HepG2 (cell line): ENCODE data around the gene CARD19. TPM values are rescaled to one million over a fixed set of nuclear protein-coding genes. Genes with fewer than 3 reads are reported as not detected.

ENCODE experiments used
- GATAD2A ChIP-seq: IDR thresholded peaks from 2 replicates; pipeline ENCODE4 v1.6.1; 2016
- HMG20A ChIP-seq: IDR thresholded peaks from 2 replicates; pipeline ENCODE4 v1.6.1; 2016; ENCODE audit warnings: borderline replicate concordance
- KLF12 ChIP-seq: sonication (generic); formaldehyde crosslinking; IDR thresholded peaks from 2 replicates; pipeline ENCODE4 v1.4.0; 2020; ENCODE audit warnings: missing genetic modification reagents, borderline replicate concordance
- MXI1 ChIP-seq: IDR thresholded peaks from 3 replicates; pipeline ENCODE4 v1.6.1; 2012; ENCODE audit warnings: low read depth, low read length, inconsistent platforms, borderline replicate concordance
- RXRA ChIP-seq: sonication (generic); formaldehyde crosslinking; IDR thresholded peaks from 2 replicates; pipeline ENCODE4 v1.5.1; 2020; ENCODE audit warnings: missing genetic modification reagents
- SALL2 ChIP-seq: sonication (generic); formaldehyde crosslinking; IDR thresholded peaks from 2 replicates; pipeline ENCODE4 v1.8.1; 2023; ENCODE audit warnings: mild to moderate bottlenecking, missing genetic modification reagents, inconsistent platforms
- SAP130 ChIP-seq: IDR thresholded peaks from 2 replicates; pipeline ENCODE4 v1.6.1; 2016; ENCODE audit warnings: low read depth
- SIN3A ChIP-seq: IDR thresholded peaks from 2 replicates; pipeline ENCODE4 v1.6.1; 2011; ENCODE audit warnings: low read depth, mild to moderate bottlenecking, control low read depth, low read length, borderline replicate concordance
- SRSF9 ChIP-seq: fragments of 200-400 bp; formaldehyde crosslinking; IDR thresholded peaks from 2 replicates; pipeline ENCODE4 v1.6.1; 2018; ENCODE audit warnings: borderline replicate concordance, mild to moderate bottlenecking, low read depth, low read length; ENCODE audit not compliant: insufficient read depth, poor library complexity, severe bottlenecking
- ZBTB34 ChIP-seq: sonication (generic); formaldehyde crosslinking; IDR thresholded peaks from 2 replicates; pipeline ENCODE4 v1.8.0; 2022; ENCODE audit warnings: mild to moderate bottlenecking, missing genetic modification reagents
- ZFP41 ChIP-seq: sonication (generic); formaldehyde crosslinking; IDR thresholded peaks from 2 replicates; pipeline ENCODE4 v1.4.0; 2020; ENCODE audit warnings: mild to moderate bottlenecking, missing genetic modification reagents, borderline replicate concordance
- ZMAT5 ChIP-seq: sonication (generic); formaldehyde crosslinking; IDR thresholded peaks from 2 replicates; pipeline ENCODE4 v1.5.0; 2020; ENCODE audit warnings: mild to moderate bottlenecking, low read depth, missing genetic modification reagents, borderline replicate concordance
- ZNF616 ChIP-seq: sonication (generic); formaldehyde crosslinking; IDR thresholded peaks from 2 replicates; pipeline ENCODE4 v1.5.0; 2020; ENCODE audit warnings: low read depth, mild to moderate bottlenecking, missing genetic modification reagents
- polyA plus RNA-seq, 8 experiments: library from polyadenylated mRNA; depleted of rRNA in 3 of 8; stranded (reverse) in 7 of 8; unstranded in 1 of 8; fragments of >200 nt; fragmentation: Illumina TruSeq in 4 of 8; extraction: Trizol in 4 of 8; gene quantifications; 2 replicates each; pipeline versions ENCODE4 v1.2.1 to v1.2.3, GENCODE V29; 2011 to 2016; ENCODE audit warnings: low read depth in 4 of 8, missing spikeins in 1 of 8, mixed read lengths in 1 of 8; ENCODE audit not compliant: insufficient read depth in 1 of 8
- total RNA-seq, 5 experiments: library from RNA; depleted of rRNA; stranded (reverse); fragments of >200 nt; fragmentation: Illumina TruSeq; extraction: Trizol; gene quantifications; 2 replicates each; pipeline ENCODE4 v1.2.3, GENCODE V29; 2016; ENCODE audit warnings: low read depth in 1 of 5
- TF ChIP-seq, protein P1 (sequence below): sonication (generic); formaldehyde crosslinking; IDR thresholded peaks from 2 replicates; pipeline ENCODE4 v1.4.0; 2020; ENCODE audit warnings: missing genetic modification reagents, borderline replicate concordance
- TF ChIP-seq, protein P2 (sequence below): sonication (generic); formaldehyde crosslinking; IDR thresholded peaks from 2 replicates; pipeline ENCODE4 v1.8.1; 2023; ENCODE audit warnings: mild to moderate bottlenecking, missing genetic modification reagents, borderline replicate concordance
- TF ChIP-seq, protein P3 (sequence below): sonication (generic); formaldehyde crosslinking; IDR thresholded peaks from 2 replicates; pipeline ENCODE4 v1.5.1; 2020; ENCODE audit warnings: mild to moderate bottlenecking, missing genetic modification reagents, moderate library complexity

CARD19 gene
- total and polyA plus RNA-seq, 2 of the 13 experiments (the other 11 are each of a cell fraction or from before 2014, with no cell fraction given), result 18.4 to 47.2 TPM

- no peak for TF ChIP-seq HMG20A (CRISPR knock-in tag)
- TF ChIP-seq ZFP41 (CRISPR knock-in tag), result no peak
- no peak for TF ChIP-seq SRSF9
- TF ChIP-seq, protein P1, sequence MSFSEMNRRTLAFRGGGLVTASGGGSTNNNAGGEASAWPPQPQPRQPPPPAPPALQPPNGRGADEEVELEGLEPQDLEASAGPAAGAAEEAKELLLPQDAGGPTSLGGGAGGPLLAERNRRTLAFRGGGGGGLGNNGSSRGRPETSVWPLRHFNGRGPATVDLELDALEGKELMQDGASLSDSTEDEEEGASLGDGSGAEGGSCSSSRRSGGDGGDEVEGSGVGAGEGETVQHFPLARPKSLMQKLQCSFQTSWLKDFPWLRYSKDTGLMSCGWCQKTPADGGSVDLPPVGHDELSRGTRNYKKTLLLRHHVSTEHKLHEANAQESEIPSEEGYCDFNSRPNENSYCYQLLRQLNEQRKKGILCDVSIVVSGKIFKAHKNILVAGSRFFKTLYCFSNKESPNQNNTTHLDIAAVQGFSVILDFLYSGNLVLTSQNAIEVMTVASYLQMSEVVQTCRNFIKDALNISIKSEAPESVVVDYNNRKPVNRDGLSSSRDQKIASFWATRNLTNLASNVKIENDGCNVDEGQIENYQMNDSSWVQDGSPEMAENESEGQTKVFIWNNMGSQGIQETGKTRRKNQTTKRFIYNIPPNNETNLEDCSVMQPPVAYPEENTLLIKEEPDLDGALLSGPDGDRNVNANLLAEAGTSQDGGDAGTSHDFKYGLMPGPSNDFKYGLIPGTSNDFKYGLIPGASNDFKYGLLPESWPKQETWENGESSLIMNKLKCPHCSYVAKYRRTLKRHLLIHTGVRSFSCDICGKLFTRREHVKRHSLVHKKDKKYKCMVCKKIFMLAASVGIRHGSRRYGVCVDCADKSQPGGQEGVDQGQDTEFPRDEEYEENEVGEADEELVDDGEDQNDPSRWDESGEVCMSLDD (CRISPR knock-in tag), result no peak
- TF ChIP-seq SAP130, result peak; percentile 89
- TF ChIP-seq ZNF616, result no peak
- peak; percentile 49; the same call in 1 of the 2 replicates for TF ChIP-seq ZBTB34 (CRISPR knock-in tag)
- 0 out of 2 replicates have a peak, but pooled peaks have one; percentile 34 for TF ChIP-seq RXRA (CRISPR knock-in tag)
- TF ChIP-seq MXI1, result peak; percentile 51; the same call in 1 of the 3 replicates
- no peak for TF ChIP-seq SALL2 (CRISPR knock-in tag)
- TF ChIP-seq GATAD2A (CRISPR knock-in tag), result 0 out of 2 replicates have a peak, but pooled peaks have one; percentile 20
- TF ChIP-seq, protein P2, sequence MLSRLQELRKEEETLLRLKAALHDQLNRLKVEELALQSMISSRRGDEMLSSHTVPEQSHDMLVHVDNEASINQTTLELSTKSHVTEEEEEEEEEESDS (CRISPR knock-in tag), result no peak
- no peak for TF ChIP-seq ZMAT5
- TF ChIP-seq KLF12 (CRISPR knock-in tag), result no peak
- TF ChIP-seq SIN3A, result peak; percentile 34; the same call in 1 of the 2 replicates
- TF ChIP-seq, protein P3, sequence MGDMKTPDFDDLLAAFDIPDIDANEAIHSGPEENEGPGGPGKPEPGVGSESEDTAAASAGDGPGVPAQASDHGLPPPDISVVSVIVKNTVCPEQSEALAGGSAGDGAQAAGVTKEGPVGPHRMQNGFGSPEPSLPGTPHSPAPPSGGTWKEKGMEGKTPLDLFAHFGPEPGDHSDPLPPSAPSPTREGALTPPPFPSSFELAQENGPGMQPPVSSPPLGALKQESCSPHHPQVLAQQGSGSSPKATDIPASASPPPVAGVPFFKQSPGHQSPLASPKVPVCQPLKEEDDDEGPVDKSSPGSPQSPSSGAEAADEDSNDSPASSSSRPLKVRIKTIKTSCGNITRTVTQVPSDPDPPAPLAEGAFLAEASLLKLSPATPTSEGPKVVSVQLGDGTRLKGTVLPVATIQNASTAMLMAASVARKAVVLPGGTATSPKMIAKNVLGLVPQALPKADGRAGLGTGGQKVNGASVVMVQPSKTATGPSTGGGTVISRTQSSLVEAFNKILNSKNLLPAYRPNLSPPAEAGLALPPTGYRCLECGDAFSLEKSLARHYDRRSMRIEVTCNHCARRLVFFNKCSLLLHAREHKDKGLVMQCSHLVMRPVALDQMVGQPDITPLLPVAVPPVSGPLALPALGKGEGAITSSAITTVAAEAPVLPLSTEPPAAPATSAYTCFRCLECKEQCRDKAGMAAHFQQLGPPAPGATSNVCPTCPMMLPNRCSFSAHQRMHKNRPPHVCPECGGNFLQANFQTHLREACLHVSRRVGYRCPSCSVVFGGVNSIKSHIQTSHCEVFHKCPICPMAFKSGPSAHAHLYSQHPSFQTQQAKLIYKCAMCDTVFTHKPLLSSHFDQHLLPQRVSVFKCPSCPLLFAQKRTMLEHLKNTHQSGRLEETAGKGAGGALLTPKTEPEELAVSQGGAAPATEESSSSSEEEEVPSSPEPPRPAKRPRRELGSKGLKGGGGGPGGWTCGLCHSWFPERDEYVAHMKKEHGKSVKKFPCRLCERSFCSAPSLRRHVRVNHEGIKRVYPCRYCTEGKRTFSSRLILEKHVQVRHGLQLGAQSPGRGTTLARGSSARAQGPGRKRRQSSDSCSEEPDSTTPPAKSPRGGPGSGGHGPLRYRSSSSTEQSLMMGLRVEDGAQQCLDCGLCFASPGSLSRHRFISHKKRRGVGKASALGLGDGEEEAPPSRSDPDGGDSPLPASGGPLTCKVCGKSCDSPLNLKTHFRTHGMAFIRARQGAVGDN, result peak; percentile 82
Measured at GRCh38 chr9:93098236-93098946, 2.4 kb downstream of the CARD19 start (continued).
